ENCODE measurements around the gene AUTS2.

The AUTS2 gene

GRCh38 chr7:69598081-69598486 lies at the start of gene AUTS2:
AUTS2 (plus strand) TSS chr7:69598475; CDS start chr7:69599654, 1,179 bp downstream.
- DNase-seq = peak; percentile 53 to 95 (median 90)

GRCh38 chr7:69550991-69551390 lies 47.3 kb upstream of the AUTS2 start:
- no peak for DNase-seq

DNA sequence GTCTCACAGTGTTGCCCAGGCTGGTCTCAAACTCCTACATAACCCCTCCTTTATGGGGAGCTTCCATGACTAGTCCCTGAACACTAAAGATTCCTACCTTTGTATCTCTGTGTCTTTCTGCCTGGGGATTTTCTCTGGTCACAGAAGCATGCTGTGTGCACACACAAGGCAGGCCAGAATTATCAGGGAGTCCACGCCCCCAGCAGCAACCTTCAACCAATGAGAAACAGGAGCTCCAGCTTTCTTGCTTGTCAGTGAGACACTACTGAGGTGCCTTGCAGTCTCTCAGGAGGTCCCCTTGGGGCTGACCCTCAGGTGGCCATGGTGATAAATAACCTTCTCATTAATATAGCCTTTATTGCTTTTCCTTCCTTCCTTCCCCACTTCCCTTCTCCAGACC lies 45.1 kb upstream of the AUTS2 start:
- no peak for DNase-seq

- DNase-seq = no peak
Observed at GRCh38 chr7:69561266-69561960, 36.9 kb upstream of the AUTS2 start.

GRCh38 chr7:69564454-69565417 lies 33.5 kb upstream of the AUTS2 start:
- peak in 52 of 58 donors; percentile 1 to 86 (median 40) for DNase-seq

- DNase-seq = no peak
Observed at GRCh38 chr7:69567800-69568199, 30.5 kb upstream of the AUTS2 start.

DNA sequence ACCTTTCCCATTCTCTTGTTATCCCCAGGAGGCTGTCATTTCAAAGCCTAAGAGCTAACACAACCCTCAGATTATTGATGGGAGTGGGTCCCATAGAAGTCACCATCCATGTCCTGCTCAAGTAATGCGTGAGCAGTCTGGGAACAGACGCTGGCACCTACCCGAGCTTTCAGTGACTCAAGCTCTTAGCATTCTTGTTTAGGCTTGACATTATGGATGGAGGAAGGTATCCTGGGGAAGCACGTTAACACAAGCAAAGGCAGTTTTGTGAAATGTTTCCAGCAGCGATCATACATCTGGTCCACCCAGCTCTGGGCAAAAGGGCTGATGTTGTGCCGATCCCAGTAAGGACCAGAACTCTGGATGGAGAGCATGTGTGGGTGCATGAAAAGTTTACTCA lies 30.0 kb upstream of the AUTS2 start:
- DNase-seq = no peak

DNA sequence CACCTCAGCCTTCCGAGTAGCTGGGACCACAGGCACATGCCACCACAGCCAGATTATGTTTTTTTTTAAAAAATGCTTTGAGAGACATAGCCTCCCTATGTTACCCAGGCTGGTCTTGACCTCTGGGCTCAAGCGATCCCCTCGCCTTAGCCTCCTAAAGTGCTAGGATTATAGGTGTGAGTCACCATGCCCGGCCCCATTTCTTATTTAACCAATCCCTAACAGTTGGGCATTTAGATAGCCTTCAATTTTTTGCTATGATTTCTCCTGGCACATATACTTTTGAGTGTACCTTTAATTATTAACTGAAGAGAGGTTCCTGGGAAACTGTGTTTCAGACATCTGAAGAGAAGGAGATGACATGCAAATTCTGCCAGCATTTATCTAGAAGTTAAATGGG lies 22.6 kb upstream of the AUTS2 start:
- no peak for DNase-seq

DNA sequence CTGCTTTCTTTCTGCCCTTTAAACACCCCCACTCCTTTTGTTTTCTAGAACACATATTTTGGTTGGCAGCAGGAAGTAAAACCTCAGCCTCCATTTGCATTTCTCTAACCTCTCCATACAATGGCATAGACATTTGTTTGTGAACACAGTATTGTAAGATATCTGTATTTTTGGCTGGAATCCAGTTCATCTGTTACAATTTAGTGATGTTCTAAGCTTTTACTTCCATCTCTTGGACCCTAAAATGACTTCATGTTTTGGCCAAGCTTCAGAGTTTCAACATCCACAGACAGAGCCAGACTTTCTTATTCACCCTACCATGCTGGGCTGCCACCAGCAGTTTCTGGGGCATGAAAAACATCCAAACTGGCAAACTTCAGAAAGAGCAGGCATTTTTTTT lies 21.1 kb upstream of the AUTS2 start:
- peak in 5 of 58 donors; percentile 5 to 31 (median 16) for DNase-seq

- no peak for DNase-seq
Observed at GRCh38 chr7:69585169-69585568, 13.1 kb upstream of the AUTS2 start.

- DNase-seq = no peak
Observed at GRCh38 chr7:69586321-69586720, 12.0 kb upstream of the AUTS2 start.

- DNase-seq = peak in 1 of 58 donors; percentile 85
Observed at GRCh38 chr7:69588773-69589172, 9.5 kb upstream of the AUTS2 start.

GRCh38 chr7:69591805-69592204 lies 6.5 kb upstream of the AUTS2 start:
- no peak for DNase-seq

DNA sequence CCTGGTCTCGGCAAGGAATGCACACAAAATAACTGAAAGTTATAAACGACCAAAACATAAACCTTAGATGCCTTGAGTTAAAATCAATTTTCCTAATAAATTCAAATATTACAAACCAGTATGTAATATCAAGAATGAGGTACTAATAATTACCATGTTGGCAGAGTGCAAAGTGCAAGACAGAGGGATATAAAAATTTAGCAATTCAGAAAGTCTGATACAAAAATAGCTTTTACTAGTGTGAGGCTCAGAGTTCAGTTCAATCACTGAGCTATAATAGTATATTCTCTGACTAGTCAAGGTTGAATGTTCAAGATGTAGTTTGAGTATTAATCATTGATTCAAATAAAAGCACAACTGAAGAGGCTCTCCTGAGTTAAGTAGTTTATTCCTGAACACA lies 4.8 kb upstream of the AUTS2 start:
- DNase-seq = no peak

DNA sequence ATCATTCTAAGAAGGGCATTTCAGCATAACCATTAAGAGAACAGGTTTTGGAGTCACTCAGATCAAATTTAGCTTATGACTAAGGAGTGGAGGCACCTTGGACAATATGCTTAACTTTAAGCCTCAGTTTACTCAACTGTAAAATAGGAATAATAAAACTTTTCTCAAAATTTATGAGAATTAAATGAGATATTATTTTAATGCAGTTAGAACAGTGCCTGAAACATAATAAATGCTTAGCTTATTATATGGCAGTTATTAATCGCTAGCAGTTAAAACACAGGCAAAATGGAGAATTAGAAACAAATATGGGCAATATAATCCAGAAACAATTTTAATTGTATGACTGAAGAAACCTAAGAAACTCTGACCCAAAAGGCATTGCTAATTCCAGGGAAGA lies 2.9 kb upstream of the AUTS2 start:
- no peak for DNase-seq

DNA sequence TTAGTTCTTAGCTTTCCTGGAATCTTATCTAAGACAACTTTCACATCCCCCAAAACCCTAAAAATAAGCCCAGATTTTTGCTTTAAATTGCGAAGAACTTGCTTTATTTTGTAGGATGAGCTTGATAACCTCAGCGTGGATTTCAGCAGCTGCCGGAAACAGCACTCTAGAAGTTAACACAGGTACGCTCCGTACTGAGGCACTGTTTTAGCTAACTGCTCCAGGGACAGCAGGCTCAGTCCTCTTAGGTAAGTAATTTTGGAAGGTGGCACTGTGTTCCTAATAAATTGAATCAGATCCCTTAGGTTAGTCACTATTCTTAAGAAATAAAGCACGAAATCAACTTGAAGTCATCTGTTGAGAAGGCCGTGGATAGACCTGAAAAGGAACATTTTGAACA lies 2.2 kb upstream of the AUTS2 start:
- DNase-seq = peak in 1 of 58 donors; percentile 14

- DNase-seq = peak in 7 of 58 donors; percentile 23 to 61 (median 32)
Observed at GRCh38 chr7:69596723-69597277, 1.5 kb upstream of the AUTS2 start.

- peak in 34 of 58 donors; percentile 25 to 75 (median 57) for DNase-seq
Observed at GRCh38 chr7:69597278-69598076, 798 bp upstream of the AUTS2 start.

DNA sequence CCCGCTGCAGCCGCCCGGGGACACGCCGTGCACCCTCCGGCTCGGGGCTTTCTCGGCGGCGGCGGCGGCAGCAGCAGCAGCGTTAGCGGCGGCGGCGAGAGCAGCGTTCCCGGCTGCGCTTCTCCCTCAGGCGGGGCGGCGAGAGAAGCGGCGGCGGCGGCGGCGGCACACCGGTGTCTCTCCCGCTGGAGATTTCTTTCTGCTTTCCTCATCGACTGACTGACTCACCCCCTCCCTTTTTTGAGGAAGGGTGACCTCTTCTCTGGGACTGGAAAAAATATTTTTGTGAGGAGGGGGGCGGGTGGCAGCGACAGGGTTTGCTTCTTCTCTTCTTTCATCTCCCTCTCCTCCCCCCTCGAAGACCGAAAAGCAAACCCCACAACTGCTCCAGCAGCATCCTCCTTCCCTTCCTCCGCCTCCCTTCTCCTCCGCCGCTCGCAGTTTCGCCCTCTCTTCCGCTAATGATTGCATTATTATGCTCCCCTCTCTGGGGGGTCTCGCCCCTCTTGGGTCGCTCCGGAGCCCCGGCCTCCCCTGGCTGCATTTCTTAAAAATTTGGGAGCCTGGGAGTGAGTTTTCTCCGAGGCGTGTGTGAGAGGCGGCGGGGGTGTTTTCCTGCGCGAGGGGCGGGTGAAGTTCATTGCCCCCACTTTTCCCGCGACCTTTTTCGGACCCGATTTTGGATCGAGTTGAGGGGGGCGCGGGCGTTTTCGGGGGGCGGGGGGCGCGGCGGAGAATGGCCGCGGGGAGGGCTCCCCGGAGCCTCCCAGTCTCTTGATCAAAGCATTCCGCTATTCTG lies 411 bp downstream of the AUTS2 start:
- DNase-seq = peak in 18 of 58 donors; percentile 33 to 73 (median 52)

DNA sequence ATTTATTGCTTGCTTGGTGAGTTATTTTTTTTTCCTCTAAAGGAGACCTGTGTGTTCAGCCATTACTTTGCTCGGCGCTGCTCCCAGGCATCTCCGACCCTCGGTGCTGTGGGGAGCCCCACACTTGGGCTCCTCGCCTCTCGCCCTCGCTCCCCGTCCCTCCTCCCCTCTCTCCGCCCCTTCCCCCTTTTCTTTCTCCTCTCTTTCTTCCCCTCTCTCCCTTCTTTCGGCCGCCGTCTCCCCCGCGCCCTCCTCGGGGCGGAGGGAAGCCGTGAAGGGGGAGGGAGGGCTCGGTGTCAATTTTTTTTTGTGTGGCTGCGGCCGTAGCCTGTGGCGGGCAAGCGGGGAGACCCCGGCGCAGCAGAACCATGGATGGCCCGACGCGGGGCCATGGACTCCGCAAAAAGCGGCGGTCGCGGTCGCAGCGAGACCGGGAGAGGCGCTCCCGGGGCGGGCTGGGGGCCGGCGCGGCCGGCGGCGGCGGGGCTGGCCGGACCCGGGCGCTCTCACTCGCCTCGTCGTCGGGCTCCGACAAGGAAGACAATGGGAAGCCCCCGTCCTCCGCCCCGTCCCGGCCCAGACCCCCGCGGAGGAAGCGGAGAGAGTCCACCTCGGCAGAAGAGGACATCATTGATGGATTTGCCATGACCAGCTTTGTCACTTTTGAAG lies 1.1 kb downstream of the AUTS2 start:
- peak in 14 of 58 donors; percentile 3 to 48 (median 24) for DNase-seq

Data from anterior cingulate cortex (tissue), 58 donors.